Measurements from ENCODE around the gene HEATR9.

HEATR9 gene

DNA sequence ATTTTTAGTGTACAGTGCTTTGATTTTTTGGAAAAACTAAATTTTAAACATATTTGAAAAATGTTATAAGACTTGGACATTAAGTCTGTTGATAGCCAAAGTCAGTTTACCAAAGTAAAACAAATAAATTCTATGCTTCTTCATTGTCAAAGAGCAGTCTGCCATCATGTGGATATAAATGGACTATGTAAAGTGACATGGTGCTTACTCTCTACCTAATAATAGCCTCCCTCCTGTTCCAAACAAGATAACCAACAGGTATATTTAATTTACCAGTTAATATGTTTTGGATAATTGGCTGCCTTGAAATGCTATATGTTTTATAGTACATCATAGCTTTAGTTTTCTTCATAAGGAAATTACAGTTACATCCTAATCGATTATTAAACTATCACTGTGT, 43.5 kb downstream of the HEATR9 start:
- H3K4me3 ChIP-seq (ENCODE audit: low read depth, low read length, poor library complexity, severe bottlenecking) = no peak overlapping the region
- H2AFZ ChIP-seq (ENCODE audit: low read length) = no peak overlapping the region
- H3K27me3 ChIP-seq (ENCODE audit: insufficient read depth, low read length) = no peaks in the 10 kb centered on the region
- no peaks in the 10 kb centered on the region for H3F3A ChIP-seq (ENCODE audit: insufficient read depth, low read length)
- H3K9me2 ChIP-seq (ENCODE audit: low read depth, low read length) = no peaks in the 10 kb centered on the region
- no peaks in the 10 kb centered on the region for H3K9me3 ChIP-seq (ENCODE audit: low read length)
- H3K79me2 ChIP-seq (ENCODE audit: insufficient read depth, low read length) = peaks cover 1% of the 10 kb centered on the region; the same call in 1 of the 2 replicates
- H3K9ac ChIP-seq (ENCODE audit: low read length) = no peak overlapping the region
- peaks cover 89% of the 10 kb centered on the region for H3K36me3 ChIP-seq (ENCODE audit: insufficient read depth, low read length)
- H3K27ac ChIP-seq (ENCODE audit: low read depth, low read length, poor library complexity, severe bottlenecking) = no peak overlapping the region
- no peaks in the 10 kb centered on the region for H3K4me1 ChIP-seq (ENCODE audit: insufficient read depth, low read length, severe bottlenecking)
- TF ChIP-seq, protein P1, sequence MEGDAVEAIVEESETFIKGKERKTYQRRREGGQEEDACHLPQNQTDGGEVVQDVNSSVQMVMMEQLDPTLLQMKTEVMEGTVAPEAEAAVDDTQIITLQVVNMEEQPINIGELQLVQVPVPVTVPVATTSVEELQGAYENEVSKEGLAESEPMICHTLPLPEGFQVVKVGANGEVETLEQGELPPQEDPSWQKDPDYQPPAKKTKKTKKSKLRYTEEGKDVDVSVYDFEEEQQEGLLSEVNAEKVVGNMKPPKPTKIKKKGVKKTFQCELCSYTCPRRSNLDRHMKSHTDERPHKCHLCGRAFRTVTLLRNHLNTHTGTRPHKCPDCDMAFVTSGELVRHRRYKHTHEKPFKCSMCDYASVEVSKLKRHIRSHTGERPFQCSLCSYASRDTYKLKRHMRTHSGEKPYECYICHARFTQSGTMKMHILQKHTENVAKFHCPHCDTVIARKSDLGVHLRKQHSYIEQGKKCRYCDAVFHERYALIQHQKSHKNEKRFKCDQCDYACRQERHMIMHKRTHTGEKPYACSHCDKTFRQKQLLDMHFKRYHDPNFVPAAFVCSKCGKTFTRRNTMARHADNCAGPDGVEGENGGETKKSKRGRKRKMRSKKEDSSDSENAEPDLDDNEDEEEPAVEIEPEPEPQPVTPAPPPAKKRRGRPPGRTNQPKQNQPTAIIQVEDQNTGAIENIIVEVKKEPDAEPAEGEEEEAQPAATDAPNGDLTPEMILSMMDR (IDR thresholded peaks at IDR 0.05; ENCODE audit: low read length) = no peak
- TF ChIP-seq EZH2 (IDR thresholded peaks at IDR 0.05; ENCODE audit: borderline replicate concordance, low read length) = no peak
- no peaks in the 10 kb centered on the region; the same call in 1 of the 2 replicates for H4K20me1 ChIP-seq (ENCODE audit: insufficient read depth, low read length)
- H3K4me2 ChIP-seq (ENCODE audit: low read length) = no peak overlapping the region

DNA sequence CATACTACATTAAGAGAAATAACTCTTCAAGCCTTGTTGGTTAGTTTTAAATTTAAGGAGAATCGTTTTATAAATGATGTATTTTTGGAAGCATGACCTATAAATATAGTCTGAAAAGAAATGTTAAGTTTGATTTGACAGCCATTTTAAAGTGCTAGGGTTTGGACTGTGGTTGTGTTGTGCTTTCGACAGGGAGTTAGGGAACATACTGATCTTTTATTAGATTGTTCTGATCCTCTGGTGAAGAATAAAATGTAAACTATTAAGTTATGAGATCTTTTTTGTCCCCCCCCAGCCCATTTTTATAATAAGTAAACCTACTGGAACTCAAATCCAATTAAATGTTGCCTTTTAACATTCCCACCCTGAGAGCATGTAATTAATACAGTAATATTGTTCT, 47.4 kb downstream of the HEATR9 start:
- no peak overlapping the region for H3K4me3 ChIP-seq (ENCODE audit: low read depth, low read length, poor library complexity, severe bottlenecking)
- no peak overlapping the region for H3K9ac ChIP-seq (ENCODE audit: low read length)
- peaks cover 3% of the 10 kb centered on the region; the same call in 1 of the 2 replicates for H4K20me1 ChIP-seq (ENCODE audit: insufficient read depth, low read length)
- no peak overlapping the region for H2AFZ ChIP-seq (ENCODE audit: low read length)
- no peaks in the 10 kb centered on the region for H3K9me3 ChIP-seq (ENCODE audit: low read length)
- no peaks in the 10 kb centered on the region for H3F3A ChIP-seq (ENCODE audit: insufficient read depth, low read length)
- H3K79me2 ChIP-seq (ENCODE audit: insufficient read depth, low read length) = peaks cover 38% of the 10 kb centered on the region
- peaks cover 100% of the 10 kb centered on the region for H3K36me3 ChIP-seq (ENCODE audit: insufficient read depth, low read length)
- no peaks in the 10 kb centered on the region for H3K4me1 ChIP-seq (ENCODE audit: insufficient read depth, low read length, severe bottlenecking)
- no peaks in the 10 kb centered on the region for H3K9me2 ChIP-seq (ENCODE audit: low read depth, low read length)
- no peaks in the 10 kb centered on the region for H3K27me3 ChIP-seq (ENCODE audit: insufficient read depth, low read length)
- TF ChIP-seq, protein P1 (IDR thresholded peaks at IDR 0.05; ENCODE audit: low read length) = no peak
- no peak for TF ChIP-seq EZH2 (IDR thresholded peaks at IDR 0.05; ENCODE audit: borderline replicate concordance, low read length)
- H3K27ac ChIP-seq (ENCODE audit: low read depth, low read length, poor library complexity, severe bottlenecking) = no peak overlapping the region
- H3K4me2 ChIP-seq (ENCODE audit: low read length) = no peak overlapping the region

DNA sequence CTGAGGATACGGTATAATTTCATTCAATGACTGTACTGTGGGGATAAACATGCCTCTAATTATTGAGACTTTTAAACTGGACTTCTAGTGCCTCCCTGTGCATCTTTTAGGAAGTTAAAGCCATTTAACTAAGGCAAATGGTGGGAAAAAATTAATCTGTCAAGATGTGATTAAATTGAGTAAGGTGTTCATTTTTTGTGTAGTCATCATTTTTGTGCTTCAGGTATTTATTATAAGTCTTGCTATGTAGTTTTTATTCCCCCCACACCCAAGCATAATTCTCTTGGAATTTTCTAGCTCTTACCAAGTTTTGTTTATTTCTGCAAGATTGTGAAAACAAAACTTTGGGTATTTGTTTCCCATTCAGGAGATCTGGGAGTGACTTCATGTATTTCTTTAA, 49.2 kb downstream of the HEATR9 start:
- H3K4me2 ChIP-seq (ENCODE audit: low read length) = no peak overlapping the region
- peaks cover 97% of the 10 kb centered on the region for H3K36me3 ChIP-seq (ENCODE audit: insufficient read depth, low read length)
- no peak overlapping the region for H3K4me3 ChIP-seq (ENCODE audit: low read depth, low read length, poor library complexity, severe bottlenecking)
- H4K20me1 ChIP-seq (ENCODE audit: insufficient read depth, low read length) = peaks cover 3% of the 10 kb centered on the region; the same call in 1 of the 2 replicates
- no peaks in the 10 kb centered on the region for H3F3A ChIP-seq (ENCODE audit: insufficient read depth, low read length)
- H3K27me3 ChIP-seq (ENCODE audit: insufficient read depth, low read length) = no peaks in the 10 kb centered on the region
- no peaks in the 10 kb centered on the region for H3K9me3 ChIP-seq (ENCODE audit: low read length)
- no peak overlapping the region for H2AFZ ChIP-seq (ENCODE audit: low read length)
- no peaks in the 10 kb centered on the region for H3K4me1 ChIP-seq (ENCODE audit: insufficient read depth, low read length, severe bottlenecking)
- TF ChIP-seq, protein P1 (IDR thresholded peaks at IDR 0.05; ENCODE audit: low read length) = no peak
- H3K9me2 ChIP-seq (ENCODE audit: low read depth, low read length) = no peaks in the 10 kb centered on the region
- no peak overlapping the region for H3K9ac ChIP-seq (ENCODE audit: low read length)
- peaks cover 56% of the 10 kb centered on the region for H3K79me2 ChIP-seq (ENCODE audit: insufficient read depth, low read length)
- H3K27ac ChIP-seq (ENCODE audit: low read depth, low read length, poor library complexity, severe bottlenecking) = no peak overlapping the region
